Activated CD8-positive, alpha-beta memory T cell treated with anti-CD3 and anti-CD28 coated beads for 48 hours (primary cell): Measurements from ENCODE around the gene RSPO4.

Experiments used
- DNase-seq, 3 experiments: peaks; one replicate each; pipeline ENCODE4 v3.0.0-alpha.2; 2020; ENCODE audit warnings: low read depth in 2 of 3, low spot score in 2 of 3

RSPO4 gene

DNA sequence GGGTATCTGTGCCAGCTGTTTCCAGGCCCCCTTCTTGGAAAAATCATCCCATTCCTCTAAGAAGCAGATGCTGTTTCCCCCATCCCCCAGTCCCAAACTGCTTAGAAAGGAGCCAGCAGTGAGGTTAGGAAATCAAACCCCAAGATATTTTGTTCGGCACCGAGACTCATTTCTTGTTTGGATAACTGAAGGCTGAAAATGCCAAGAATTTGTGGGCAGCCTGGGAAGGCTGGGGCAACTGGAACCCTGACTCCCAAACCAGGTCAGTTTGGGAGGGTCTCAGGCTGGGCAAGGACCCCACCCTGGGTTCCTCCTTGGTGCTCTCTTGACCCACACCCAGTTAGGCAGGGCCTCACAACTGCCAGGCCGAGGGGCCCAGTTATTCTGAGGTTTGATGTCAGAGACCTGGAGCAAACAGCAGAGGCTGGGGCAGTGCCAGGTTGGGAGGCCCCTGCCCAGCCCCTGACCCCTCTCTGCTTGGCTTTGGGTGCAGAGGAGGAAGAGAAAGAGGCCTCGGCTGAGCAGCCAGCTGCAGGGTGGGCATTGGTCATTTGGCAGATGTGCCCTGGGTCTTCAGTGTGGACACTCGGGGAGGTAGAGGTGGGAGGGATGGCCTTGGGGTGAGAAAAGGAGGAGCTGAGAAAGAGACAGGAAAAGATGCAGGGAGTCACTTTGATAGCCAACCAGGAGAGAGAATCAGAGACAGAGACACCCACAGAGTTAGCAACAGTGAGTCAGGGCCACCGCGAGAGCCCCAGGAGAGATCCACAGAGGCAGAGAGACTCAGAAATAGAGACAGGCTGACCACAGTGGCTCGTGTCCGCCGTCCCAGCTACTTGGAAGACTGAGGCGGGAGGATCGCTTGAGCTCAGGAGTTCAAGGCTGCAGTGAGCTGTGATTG is 91.0 kb downstream of the RSPO4 start:
- DNase-seq: no peak

DNA sequence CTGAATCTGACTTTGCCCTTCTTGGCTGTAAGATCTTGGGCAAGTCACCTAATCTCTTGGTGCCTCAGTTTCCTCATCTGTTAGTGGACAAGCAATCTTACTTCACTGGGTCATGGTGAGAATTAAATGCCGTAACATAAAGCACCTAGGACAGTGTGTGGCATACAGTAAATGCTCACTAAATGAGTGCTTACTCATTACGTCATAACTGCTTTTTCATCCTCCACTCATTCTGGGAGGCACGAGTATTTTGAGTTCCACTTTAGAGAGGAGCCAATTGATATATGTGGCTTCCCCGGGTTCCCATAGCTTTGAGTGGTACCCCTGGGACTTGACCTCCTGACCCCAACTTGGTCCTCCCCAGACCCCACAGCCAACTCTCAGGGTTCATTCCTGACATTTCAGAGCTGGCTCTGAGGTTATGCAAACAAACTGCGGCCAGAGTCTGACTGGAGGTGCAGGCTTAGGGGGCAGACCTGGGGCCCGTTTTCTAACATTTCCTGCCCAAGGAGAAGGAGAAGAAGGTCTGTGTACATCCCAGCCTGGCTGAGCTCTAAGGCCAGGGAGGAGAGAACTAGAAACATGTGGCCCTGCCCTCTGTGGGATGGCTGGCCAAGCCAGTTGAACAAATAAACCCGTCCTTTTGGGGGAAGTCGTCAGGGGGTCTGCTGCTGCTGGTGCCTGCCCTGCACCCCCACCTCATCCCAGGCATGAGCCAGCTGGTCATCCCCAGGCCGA is 91.8 kb downstream of the RSPO4 start:
- no peak for DNase-seq

DNA sequence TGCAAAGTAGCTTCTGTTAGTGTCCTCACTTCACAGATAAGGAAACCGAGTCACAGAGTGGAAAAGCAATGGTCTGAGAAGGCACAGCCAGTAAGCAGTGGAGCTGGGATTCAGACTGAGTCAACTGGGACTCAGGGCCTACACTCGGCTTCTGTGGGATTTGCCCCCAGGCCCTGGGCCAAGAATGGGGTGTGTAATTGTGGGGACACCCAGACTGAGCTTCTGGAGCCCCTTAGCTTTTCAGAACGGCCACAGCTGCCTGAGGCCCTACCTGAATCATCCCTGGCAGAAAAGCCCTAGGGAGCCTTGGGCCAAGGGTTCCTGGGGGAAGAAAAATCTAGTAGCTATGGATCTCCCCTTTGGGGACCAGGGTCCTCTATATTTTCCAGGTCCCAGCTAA is 92.5 kb downstream of the RSPO4 start:
- no peak for DNase-seq
